Hematopoietic multipotent progenitor cell treated with erythropoietin and hydrocortisone succinate and interleukin-3 and kit ligand, for 8 days (in vitro differentiated cells): ENCODE data around the gene ITIH5.

Experiments
- DNase-seq: peaks from one replicate; pipeline ENCODE4 v3.0.0-alpha.2; 2015

The ITIH5 gene

DNA sequence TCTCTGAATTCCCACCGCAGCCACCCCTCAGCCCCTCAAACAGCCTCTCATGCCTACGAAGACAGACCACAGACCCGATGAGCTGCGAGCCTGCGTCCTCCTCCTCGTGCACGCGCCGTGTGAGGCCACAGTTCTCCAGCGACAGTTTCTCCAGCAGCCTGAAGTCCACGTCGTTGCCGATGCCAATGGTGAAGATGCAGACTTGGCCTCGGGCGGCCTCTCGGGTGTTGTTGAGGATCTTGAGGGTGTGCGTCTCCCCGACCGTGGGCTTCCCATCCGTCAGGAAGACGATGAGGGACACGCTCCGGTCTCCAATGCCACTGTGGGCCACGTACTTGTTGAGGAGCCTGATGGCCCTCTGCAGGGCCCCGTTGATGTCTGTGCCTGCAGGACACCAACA is 87.1 kb downstream of the ITIH5 start:
- DNase-seq, result no peak

DNA sequence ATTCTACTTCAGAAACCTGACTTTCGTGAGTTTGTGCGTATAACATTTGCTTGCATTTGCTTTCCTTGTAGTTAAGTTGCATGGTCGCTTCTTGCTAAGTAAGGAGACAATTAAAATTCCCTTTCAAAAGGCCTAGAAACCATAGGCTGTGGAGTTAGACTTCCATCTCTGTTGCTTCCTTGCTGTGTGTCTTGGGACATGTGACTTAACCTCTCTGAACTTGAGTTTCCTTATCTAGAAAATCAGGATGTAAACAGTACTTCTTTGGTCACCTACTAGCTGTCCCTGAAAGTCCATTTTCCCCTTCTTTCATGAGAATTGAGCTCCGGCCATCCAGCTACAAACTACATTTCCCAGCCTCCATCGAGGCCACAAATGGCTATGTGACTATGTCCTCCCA is 89.2 kb downstream of the ITIH5 start:
- no peak for DNase-seq

DNA sequence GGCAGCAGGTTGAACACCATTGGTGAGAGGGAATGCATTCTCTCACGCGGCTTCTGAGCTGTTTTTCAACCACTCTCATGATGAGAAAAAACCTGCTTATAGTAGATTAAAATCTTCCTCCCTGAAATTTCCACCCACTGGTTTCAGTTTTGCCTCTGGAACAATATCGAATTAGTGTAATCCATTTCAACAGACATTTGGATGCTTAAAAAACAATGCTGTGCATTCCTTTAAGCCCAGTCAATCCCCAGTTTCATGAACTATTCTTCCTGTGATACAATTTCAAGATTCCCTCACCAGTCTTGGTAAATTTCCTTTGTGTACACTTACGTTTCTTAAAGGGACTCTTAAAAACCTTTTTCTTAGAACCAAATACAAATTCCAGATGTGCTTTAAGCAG is 89.6 kb downstream of the ITIH5 start:
- no peak for DNase-seq

DNA sequence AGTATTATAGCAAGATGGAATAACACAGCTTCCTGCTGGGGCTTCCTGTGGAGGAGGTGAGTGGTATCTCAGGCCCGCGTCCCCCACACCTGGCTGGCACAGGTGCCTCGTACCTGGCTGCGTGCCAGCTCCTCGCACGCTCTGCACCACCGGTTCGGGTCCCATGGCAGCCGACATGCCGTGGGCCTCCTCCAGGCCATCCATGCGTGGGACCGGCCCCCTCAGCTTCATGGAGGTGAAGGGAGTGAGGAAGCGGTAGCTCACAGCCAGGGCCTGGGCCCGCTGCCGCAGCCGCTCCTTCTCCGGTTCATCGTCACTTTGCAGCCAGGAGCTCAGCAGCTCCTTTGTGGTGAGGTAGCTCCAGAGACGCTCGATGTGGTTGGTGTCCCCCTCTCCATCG is 90.4 kb downstream of the ITIH5 start:
- no peak for DNase-seq

DNA sequence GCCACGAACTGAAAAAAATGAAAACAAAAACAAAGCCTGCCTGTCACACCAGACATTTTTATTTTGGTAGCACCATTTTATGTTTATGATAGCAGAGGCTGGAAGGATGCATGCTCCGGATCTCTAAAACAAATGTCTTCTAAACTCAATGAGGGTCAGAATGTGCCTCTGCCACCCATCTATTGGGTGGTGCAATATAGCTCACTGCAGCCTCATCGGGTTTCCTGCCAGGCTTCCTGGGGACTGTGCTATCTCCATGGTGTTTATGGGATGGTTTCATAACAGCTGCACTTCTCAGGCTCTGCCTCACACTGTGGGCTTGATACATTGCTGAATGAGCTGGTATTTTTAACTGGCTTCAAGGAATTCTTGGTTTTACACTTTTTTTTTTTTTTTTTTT is 94.4 kb downstream of the ITIH5 start:
- DNase-seq, result no peak

DNA sequence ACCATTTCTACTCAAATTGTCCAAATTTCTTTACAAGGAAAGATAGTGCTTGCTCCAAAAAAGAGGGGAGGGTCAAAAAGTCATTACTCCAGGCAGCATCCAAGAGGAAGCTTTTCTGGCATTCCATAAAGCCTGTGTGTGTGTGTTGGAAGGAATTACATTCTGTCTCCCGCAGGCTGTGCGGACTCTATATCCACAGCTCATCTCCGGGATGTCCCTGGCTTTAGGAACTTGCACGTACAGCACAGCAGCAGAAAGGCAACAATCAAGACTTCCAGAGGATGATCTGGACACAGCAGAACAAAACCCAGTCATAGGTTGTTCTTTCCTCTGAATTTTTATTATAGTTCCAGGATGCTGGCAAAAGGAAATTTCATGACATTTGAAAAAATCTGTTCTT is 94.8 kb downstream of the ITIH5 start:
- no peak for DNase-seq

DNA sequence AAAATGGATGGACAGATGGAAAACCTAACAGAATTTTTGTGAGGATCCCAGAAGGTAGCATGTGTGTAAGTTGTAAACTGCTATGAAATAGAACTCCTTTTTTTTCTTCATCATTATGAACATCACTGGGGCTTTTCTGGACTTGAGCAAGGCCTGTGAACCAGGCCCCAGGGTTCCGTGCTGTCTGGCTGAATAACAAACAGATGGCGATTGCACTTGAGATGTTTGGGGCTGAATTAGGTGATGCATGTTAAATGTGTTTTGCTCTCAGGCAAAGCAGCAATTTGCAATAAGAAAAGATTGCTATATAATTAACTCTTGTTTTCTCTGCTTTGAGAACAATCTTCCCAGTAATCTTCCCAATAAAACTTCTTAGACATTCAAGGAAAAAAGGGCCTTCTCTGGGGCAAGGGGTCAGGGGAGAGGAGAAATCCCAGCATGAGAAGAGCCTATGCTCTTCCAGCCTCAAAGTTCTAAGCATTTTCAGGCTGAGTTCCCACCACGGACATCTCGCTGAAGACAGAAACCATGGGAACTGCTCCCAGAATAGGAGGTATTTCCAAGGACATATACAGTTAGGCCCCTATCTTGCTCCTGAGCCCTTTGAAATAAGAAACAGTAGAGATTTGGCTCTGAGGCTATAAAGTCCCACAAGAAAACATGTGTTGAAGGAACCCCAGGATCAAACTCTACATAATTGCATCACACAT is 98.7 kb downstream of the ITIH5 start:
- DNase-seq, result no peak

DNA sequence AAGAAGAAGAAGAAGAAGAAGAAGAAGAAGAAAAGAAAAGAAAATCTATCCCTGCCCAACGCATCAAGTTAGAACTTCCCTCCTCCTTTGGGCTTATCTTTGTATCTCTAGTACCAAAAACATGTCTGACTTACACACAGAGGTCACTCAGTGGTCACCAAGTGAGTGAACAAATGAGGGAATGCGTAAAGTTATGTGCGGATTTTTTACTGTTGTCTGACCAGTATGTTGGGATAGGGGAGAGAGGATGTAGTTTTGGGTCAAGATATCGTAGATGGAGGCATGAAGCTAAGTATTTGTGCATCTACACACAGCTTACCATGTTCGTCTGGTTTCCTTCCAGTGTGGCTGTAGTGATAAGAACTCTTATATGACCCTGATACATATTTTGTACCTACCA is 99.9 kb downstream of the ITIH5 start:
- no peak for DNase-seq

DNA sequence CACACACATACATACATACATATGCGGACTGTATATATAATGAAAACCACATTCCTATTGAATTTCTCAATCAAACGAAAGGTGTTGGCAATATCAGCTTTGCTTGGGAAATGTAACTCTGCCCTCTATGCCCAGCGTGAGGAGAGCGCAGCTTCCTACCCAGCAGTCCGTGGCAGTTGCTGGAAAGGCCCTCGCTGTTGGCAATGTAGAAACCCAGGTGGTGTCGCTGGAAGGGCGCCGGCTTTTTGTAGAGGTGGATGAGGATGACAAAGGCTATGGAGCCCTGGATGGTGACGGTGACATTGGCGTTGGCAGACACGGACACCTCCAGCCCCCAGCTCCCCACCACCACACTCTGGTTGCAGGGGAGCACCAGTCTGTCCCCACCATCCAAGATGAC is 100.9 kb downstream of the ITIH5 start:
- no peak for DNase-seq

DNA sequence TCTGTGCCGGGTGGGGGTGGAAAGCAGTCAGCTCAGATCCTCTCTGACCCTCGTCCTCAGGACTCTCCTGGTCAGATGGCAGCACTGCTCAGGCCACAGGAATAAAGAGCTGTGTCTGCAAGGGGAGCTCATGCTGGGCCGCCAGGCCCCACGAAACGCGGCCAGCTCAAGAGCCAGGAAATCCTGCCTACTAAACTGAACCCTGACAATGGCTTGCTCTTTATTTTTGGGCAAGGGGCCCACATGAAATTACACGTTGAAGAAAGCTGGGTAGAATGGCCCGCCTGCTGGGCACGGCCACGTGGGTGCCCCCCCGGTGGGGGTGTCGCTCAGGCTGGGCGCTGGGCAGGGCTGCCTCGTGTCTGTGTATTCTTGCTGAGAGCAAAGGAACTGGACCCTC is 103.0 kb downstream of the ITIH5 start:
- DNase-seq, result no peak

DNA sequence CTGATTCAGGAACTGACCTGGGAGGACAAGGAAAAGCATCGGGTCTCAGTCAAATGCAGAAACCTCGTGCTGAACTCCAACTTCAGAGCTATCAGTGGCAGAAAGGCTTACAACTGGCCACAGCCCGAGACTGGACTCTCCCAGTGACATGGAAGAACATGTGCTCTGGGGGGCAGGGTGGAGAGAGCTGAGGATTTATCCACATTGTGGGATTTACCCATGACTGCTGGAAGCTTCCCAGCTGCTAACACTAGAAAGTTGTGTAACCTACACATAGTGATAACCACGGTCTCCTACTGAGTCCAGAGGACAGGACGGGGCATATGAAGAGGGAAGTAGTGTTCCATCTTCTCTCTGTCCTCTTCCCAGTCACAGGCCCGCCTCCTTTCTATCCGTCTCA is 103.4 kb downstream of the ITIH5 start:
- DNase-seq, result no peak

DNA sequence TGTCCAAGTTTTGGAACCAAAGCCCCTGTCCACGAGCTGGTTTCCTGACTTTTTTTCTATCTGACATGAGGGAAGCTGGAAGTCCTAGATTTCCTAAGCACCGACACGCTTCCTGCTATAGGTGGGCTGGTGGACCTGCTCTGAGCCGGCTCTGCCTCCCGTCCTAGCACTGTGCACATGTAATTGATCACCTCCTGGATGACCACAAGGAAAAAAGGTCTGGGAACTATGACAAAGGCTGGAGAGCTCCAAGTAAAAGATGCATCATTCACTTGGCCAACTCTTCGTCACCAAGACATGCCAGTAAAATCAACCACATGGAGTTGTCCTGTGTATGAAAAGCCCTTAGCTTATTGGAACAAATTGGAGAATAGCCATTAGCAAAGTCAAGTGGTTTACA is 104.8 kb downstream of the ITIH5 start:
- no peak for DNase-seq

DNA sequence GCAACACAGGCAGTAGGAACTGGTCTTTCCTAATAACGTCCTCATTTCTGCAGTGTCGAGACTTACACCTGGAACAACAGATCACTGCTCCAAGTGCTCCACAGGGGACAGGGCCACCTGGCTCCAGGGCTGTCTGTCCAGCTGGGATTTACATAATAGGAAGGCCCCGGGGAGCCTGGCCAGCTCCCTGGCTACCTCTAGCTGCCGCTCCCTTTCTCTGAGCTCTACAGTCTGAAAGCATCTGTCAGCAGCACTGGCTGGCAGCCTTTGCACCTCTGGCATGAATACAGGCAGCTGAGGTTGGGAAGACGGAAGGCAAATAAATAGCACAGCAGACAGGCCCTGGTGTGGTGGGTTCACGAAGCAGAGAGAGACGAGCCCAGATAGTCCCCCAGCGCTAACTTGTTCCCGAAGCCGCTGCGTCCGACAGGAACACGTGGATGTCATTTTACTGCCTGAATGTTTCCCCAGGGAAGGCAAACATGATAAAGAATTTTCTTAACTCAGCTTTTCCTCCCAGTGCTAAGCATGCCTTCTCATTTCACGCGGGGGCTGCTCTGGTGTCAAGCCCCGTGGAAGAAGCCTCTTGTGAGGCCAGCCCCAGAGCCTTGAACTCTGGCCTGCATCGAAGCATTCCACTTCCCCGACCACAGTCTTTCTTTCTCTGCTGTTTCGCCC is 105.4 kb downstream of the ITIH5 start:
- no peak for DNase-seq

DNA sequence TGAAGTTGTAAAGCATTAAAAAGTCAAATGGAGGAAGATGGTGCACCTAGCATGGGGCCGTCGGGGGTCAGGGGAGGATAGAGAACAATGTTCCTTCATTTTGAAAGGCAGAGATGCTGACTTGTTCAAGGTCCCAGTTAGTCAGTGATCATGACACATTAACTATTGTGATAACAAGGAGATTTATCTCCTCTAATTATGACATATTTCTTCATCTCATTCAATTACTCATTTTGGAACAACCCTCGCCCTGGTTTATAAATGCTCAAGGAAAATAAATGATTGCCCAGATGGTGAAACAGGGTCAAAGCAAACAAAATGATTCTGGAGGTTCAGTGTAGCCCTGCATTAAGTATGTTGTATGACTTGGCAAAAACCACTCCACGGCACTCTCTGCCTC is 106.2 kb downstream of the ITIH5 start:
- no peak for DNase-seq

DNA sequence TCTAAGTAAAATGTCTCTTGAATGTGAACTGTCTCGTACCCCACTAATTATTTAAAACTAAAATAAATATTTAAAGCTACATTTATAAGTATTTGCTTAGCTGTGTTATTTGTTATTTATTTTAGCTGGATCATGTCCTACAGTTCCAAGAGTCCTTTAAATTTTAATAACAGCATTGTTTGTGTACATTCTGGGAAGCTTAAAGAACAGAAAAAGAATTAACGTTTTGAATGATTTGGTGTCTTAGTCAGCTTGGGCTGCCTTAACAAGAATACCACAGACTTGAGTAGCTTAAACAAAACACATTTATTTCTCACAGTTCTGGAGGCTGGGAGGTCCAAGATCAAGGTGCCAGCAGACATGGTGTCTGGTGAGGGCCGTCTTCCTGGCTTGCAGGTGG is 107.4 kb downstream of the ITIH5 start:
- no peak for DNase-seq

DNA sequence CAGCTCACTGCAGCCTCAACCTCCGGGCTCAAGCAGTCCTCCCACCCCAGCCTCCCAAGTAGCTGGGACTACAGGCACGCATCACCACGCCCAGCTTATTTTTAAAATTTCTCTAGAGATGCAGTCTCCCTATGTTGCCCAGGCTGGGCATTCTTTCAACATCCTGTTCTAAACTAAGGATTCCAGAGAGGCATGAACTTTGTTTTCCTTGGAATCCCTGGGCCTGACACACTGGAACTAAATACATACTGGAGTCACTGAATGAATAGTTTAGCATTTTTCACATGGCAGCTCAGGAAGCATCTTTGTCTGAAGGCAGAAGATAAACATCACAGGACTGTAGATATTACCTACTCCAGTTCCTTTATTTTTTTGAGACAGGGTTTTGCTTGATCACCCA is 108.7 kb downstream of the ITIH5 start:
- DNase-seq, result no peak

DNA sequence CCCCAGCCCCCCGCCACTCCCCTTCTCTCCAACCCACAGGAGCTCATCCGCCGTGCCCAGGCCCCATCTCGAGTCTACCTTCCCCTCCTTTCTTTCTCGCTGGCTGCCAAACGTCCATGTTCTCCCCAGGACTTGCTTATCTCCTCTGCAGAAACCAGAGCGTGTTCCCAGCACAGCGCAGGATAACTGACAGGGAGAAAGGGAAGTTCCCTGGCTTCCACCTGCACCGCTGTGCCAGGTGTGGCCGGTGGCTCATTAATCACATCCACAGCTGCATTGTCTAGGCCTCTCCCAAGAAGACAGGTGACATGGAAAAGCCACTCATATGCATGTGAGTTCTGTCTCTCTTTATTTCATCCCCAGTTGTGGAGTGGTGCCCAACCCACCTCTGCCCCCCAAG is 113.2 kb downstream of the ITIH5 start:
- DNase-seq, result no peak

DNA sequence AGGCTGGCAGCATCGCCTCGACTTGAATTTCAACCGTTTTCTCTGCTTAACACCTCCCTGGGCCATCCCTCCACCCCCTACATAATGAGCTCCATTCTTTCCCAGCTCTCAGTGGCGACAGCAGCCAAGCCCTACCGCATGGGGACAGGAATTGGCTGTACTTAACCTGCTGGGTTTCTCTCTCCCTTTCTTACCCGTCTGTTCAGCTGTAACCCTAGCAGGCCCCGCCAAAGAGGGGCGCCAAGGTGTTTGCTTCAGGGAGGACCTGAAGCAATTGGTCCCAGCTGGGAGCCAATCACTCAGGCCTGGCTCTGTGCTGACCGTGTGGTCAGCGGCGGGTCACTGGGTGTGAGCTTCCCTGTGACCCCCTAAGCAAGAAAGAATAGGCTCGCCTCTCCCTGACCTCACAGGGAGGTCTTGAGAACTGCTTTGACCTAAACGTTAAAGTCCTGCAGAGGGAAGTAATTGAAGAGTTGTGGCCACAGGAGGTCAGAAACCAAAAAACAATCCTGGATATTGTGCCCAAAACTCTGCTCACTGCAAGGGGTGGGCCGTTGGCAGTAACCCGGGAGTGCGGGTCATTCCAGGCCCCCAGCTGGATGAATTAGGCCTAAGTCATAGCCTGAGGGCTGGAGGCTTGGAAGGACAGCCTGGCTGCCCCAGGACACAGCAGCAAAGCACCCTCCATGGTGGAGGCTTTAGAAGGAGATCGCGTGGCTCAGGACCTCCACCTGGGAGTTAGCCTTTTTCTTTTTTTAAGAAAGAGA is 114.6 kb downstream of the ITIH5 start:
- DNase-seq, result no peak

DNA sequence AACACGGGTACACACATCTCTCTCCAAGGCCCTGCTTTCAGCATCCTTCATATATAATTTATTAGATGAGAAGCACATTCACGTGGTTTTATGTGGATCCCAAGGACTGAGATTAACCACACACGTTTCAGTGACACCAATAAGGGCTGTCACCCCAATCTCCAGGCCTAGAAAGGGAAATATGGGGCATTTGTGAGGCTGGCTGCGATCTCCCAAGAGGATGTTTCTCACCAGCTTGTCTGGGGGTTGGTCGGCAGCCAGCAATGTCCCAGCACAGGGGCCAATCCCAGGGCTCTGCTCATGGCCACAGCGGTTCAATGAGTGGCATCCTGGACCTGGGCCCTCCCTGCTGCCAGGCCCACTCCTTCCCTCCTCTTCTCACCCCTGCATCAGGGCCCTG is 115.5 kb downstream of the ITIH5 start:
- no peak for DNase-seq

DNA sequence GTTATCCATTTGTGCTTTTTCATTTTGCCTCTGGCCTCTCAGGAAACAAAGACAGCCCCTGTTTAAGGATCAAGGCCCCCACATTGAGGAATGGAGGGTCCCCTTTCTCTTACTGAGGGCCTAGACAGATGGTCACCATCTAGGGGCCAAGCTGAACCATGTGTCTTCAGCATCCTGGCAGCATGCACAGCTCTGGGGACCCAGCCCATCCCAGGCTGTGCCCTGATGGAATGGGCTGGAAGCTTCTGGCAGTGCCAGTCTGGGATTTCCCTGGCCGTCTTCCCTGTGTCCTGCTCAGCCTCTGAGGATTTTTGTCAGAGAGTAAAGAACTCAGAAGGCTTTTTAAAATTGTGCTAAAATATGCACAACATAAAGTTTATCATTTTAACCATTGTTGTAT is 116.8 kb downstream of the ITIH5 start:
- no peak for DNase-seq

DNA sequence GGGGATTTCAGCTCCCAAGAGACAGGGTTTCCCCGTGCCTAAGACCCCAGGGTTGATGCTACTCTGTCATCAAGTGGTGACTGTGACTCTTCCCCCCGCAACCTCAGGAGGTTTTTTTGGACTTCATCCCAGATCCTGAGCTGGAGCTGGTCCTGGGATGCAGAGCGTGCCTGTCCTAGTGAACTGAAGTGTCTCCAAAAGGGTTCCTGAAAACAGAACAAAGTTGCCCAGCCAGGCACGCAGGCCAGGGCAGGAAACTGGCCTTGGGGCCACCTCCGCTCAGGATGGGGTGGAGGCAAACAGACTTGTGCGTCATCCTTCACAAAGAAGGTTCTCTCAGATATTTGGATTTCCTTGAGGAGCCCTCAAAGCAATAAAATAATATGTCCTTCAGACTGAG is 118.9 kb downstream of the ITIH5 start:
- no peak for DNase-seq

DNA sequence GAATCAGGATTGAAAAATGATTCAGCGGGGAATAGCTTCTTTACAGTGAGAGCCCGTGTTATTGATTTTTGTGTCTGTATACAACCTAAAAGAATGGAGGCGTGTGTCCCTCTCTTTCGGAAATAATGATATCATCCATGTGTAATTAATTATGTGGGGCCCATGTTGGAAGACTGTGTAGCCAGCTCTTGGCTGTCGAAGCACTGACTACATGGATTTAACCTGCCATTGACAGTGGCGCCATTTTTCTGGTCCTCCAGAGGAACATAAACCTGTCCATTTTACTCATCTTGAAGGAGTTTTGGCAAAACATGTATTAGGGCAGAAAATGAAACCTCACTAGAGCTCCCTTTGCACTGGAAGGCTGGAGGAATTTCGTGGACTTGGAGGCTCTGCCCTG is 119.6 kb downstream of the ITIH5 start:
- no peak for DNase-seq

DNA sequence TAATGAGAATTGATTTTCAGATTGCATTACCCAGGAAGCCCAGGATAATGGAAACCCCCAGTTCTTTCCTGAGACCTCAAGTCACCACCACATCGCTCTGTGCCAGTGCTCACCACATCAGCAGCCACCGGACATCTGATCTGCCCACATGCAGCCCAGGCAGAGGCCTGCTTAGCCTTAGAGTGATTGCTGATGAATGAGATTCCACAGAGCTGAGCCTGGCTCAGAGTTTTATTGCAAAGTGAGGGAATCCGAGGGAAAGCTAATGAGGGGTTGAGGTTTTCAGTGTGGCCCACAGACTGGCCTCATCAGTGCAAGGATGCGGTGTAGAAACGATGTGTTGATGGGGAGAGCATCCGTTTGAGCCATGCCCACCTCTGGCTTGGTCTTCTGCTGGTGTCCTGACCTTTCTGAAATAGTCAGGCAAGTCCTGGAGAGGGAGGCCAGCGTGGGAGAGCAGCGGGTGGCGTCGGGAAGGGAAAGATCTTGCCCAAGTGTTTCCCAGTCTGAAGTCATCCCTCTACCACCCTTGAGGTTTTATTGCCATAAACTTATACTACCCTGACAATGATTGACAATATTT is 120.3 kb downstream of the ITIH5 start:
- no peak for DNase-seq

DNA sequence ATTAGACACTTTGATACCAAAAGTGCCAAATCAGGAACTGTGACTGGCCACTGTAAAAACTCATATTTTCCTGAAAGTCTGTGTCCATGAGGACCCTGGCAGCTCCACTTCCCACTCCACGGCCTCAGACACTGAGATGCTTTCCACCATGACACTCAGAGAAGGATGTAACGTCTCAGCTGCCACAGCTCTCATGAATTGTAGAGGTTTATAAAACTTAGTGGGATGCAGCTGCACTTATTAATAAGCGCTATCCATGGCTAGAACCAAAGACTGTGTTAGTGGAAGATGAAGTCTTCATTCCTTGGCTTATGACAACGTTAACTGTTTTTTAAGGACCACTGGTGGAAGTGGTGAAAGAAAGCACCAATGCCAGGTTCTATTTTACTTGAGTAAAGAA is 121.0 kb downstream of the ITIH5 start:
- no peak for DNase-seq
